GM21737 (cell line): ENCODE measurements around the gene PRPH.
"Not testable (repeated sequence)": the region's sequence is repeated elsewhere in the genome, so short reads cannot be mapped to it uniquely, and the experiment has no call there.

ENCODE experiments used
- ATAC-seq: cut with Tn5 transposase; IDR thresholded peaks from one replicate; pipeline ENCODE4 v1.9.1; 2021; ENCODE audit warnings: mild to moderate bottlenecking, moderate library complexity; ENCODE audit not compliant: unreplicated experiment

The PRPH gene

GRCh38 chr12:49332441-49332861 lies 37.5 kb downstream of the PRPH start:
- ATAC-seq: no peak

DNA sequence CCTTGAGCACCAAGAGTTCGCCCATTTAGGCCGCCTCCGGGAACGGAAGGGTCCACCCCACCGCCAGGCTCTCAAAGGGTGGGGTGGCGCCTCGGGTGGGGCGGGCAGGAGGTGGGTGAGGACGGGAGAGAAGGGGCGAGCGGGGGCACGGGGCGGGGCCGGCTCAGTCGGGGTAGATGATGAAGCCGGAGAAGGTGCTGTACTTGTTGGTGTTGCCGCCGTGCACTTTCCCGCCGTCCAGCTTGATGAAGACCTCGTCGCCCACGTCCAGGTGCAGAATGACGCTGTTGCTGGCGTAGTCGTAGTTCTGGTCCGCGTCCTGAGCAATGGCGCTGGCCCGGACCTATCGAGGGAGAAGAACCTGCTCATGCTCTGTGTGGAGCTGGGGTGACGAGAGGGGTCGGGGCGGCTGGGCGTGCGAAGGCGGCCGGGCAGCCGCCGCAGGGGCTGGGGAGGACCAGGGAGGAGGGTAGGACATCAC lies 38.0 kb downstream of the PRPH start:
- no peak for ATAC-seq

GRCh38 chr12:49333778-49334177 lies 38.8 kb downstream of the PRPH start:
- ATAC-seq: not testable (repeated sequence)

DNA sequence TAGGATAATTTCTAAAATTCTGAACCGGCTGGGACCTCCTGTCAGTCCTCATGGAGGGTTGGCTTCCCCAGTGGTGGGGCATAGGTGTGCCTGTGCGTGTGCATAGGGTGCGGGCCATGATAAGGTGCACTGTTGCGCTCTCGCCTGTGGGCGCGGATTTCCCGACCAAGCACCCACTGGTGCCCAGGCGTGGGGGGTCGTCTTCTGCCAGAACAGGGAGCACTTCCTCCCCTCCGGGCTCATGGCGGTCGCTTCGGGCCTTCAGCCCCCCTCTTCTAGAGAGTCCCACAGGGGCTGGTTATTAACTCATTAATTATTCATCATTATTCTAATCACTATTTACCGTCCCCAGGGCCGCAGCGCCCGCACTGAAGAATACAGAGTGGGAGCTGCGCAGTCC lies 39.3 kb downstream of the PRPH start:
- no peak for ATAC-seq

GRCh38 chr12:49334681-49335080 lies 39.7 kb downstream of the PRPH start:
- ATAC-seq: no peak

DNA sequence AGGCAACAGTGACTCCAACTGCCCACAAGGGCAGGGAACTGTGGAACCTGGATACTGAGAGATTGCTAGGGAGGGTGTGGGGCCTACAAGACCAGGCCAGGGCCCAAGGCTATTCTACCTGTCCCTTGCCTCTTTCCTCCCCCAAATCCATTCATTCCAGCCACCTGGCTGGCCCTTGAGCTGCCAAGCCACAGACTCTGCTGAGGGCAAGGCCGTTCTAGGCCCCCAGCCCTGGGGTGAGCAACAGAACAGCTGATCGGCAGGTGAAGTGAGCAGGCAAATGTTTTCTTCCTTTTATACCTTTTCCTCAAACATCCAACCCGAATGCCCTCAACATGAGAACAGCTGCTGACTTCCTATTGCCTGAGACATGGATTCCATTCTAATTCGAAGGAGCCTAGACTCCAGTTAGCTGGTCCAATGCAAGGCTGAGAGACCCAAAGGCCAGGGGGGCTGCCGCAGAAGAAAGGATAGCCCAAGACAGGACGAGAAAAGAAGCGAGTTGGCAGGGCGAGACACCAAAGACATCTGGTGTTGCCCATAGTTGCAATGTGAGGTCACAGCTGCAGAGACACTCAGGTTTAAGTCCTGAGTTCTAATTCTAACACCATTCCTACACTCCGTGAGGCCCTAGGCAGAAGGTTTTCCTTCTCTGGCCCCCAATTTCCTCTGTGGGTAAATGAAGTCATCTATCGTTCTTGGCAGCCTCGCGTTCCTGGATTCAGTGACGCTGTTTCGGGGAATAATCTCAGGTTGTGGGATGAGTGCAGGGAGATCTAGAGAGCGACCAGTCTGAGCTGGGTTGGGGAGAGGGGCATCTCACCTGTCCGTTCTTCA lies 40.4 kb downstream of the PRPH start:
- ATAC-seq: no peak

GRCh38 chr12:49335955-49336644 lies 41.2 kb downstream of the PRPH start:
- ATAC-seq: no peak

DNA sequence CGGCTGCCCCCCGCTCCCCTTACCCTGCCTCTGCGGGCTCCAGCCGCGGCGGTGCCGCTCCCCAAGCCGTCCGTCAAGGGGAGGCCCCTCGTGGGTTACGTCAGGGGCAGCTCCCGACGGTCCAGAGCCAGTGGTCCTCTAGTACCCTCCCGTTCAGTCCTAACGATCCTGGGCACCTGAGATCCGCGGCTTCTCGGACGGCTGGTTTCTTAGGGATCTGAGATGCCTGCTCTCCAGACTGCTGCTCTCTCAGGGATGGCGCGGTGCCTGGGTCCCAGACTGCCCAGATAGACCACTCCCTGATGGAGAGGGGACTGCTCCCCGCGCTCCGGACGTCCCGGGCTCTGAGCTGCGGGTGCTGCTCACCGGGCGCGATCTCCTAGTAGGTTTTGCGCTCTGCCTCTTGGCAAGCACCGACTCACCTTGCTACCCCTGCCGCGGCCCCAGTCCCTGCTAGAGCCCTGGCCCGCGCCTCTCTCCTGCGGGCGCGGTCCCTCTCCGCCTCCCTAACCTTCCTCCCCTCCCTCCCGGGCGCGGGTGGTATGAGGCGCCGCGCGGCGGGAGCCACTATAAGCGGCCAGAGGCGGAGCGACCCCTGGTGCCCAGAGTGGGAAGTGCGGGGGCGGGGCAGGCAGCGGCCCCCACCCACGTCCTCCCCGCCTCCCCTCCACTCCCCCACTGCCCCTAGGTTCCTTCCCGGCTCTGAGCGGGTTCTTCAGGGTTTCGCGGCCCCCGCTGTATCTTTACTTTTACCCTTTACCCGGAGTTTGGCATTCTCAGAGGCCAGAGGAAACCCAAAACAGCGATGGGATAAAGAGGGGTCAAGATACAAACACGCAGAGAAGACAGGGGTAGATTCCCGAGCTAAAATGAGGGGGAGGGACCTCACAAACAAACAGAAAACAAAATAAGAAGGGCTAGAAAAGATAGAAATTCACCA lies 42.0 kb downstream of the PRPH start, which contains the start of gene C1QL4:
Gene C1QL4 (minus strand): TSS at position 544 of the 940 bp plus-strand sequence. CDS start 711 bp downstream, outside the sequence.
- ATAC-seq: peak; percentile 59

GRCh38 chr12:49338830-49339463 lies 44.0 kb downstream of the PRPH start:
- no peak for ATAC-seq

DNA sequence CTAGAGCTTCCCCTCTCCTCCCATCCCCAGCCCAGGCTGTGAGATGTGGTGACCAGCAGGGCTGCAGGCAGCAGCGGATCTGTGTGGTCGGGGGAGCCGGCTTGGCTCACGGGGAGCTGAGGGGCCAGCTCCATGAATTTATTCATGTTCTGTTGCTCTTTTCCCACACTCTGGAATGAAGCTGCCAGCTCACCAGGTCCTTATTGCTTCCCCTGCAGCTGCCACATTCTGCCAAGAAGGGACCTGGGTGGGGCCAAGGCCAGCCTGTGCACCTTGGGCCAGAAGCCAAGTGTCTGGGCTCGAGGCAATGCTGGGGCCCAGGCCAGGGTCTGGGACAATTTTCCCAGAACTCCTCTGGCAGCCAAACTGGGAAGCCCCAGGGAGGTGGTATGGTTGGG lies 44.5 kb downstream of the PRPH start:
- no peak for ATAC-seq

- ATAC-seq: no peak
These were observed 45.3 kb downstream of the PRPH start for GRCh38 chr12:49340095-49340870.

GRCh38 chr12:49340971-49341776 lies 46.2 kb downstream of the PRPH start:
- no peak for ATAC-seq

DNA sequence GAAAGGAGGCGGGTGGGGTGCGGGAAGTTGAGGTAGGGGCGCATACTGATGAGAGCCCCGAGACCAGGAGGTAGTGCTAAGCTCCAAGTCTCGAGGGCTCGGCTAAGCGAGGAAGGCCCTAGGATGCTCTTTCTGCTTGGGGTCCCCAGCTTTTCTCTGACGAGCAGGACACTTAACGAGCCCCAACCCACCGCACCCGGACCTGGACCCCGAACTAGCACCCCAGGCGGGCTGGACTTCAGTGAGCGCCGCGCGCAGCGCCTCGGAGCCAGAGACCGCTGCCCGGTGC lies 46.8 kb downstream of the PRPH start:
- ATAC-seq: no peak

GRCh38 chr12:49342066-49342913 lies 47.3 kb downstream of the PRPH start:
- ATAC-seq: no peak

GRCh38 chr12:49342914-49343731 lies 48.2 kb downstream of the PRPH start:
- ATAC-seq: no peak

DNA sequence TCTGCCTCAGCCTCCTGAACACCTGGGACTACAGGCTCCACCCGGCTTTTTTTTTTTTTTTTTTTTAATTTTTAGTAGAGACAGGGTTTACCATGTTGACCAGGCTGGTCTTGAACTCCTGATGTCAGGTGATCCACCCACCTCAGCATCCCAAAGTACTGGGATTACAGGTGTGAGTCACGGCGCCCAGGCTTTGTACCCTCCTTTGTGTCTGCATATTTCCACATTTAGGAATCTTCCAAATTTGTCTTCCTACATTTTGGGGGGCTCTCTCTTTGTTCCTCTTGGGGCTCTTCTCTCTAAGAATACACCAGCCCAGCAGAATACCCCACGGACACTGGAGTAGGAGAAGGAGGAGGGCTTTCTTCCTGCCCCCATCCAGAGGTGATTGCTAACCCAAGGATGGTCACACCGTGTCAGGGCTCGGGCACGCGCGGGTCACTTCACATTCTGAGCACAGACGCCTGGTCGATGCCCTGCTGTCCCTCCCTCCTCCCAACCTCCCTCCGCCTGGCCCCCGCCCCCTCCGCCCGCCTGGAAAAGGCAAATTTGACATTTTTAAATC lies 49.6 kb downstream of the PRPH start:
- ATAC-seq: no peak
